Activated naive CD8-positive, alpha-beta T cell treated with anti-CD3 and anti-CD28 coated beads for 36 hours (primary cell): ENCODE measurements around the gene GLI3. TPM values are rescaled to one million over a fixed set of nuclear protein-coding genes. Genes with fewer than 3 reads are reported as not detected.

Experiments used
- DNase-seq: peaks from one replicate; pipeline ENCODE4 v3.0.0; 2021
- H3K27ac Mint-ChIP-seq: one replicate; pipeline ENCODE4 v1.8.0; 2022; ENCODE audit warnings: mild to moderate bottlenecking, moderate library complexity, mixed read lengths
- H3K27me3 Mint-ChIP-seq: one replicate; pipeline ENCODE4 v1.8.0; 2022; ENCODE audit warnings: mild to moderate bottlenecking, mixed read lengths
- H3K36me3 Mint-ChIP-seq: one replicate; pipeline ENCODE4 v1.8.0; 2021; ENCODE audit warnings: mild to moderate bottlenecking, mixed read lengths
- H3K4me1 Mint-ChIP-seq: one replicate; pipeline ENCODE4 v1.8.0; 2021; ENCODE audit warnings: mixed read lengths
- H3K4me3 Mint-ChIP-seq: one replicate; pipeline ENCODE4 v1.8.0; 2022; ENCODE audit warnings: mild to moderate bottlenecking, moderate library complexity, mixed read lengths
- H3K9me3 Mint-ChIP-seq: one replicate; pipeline ENCODE4 v1.8.0; 2022; ENCODE audit warnings: mixed read lengths
- total RNA-seq, 2 experiments: library from RNA; stranded (reverse); gene quantifications; one replicate each; pipeline ENCODE4 v1.2.3, GENCODE V29; 2021

GLI3 gene
- total RNA-seq, 2 experiments from 2014 or later = not detected

GRCh38 chr7:42071372-42072261 is 165.4 kb downstream of the GLI3 start:
- no peak overlapping the region for H3K27ac Mint-ChIP-seq
- DNase-seq = no peak
- H3K27me3 Mint-ChIP-seq = peaks cover 4% of the 10 kb centered on the region
- no peaks in the 10 kb centered on the region for H3K36me3 Mint-ChIP-seq
- H3K4me1 Mint-ChIP-seq = no peaks in the 10 kb centered on the region
- no peak overlapping the region for H3K4me3 Mint-ChIP-seq
- H3K9me3 Mint-ChIP-seq = no peaks in the 10 kb centered on the region

- H3K27me3 Mint-ChIP-seq = peaks cover 4% of the 10 kb centered on the region
- H3K4me3 Mint-ChIP-seq = no peak overlapping the region
- no peaks in the 10 kb centered on the region for H3K36me3 Mint-ChIP-seq
- DNase-seq = no peak
- no peaks in the 10 kb centered on the region for H3K4me1 Mint-ChIP-seq
- H3K27ac Mint-ChIP-seq = no peak overlapping the region
- H3K9me3 Mint-ChIP-seq = no peaks in the 10 kb centered on the region
Observed at GRCh38 chr7:42070068-42070467, 166.9 kb downstream of the GLI3 start.

DNA sequence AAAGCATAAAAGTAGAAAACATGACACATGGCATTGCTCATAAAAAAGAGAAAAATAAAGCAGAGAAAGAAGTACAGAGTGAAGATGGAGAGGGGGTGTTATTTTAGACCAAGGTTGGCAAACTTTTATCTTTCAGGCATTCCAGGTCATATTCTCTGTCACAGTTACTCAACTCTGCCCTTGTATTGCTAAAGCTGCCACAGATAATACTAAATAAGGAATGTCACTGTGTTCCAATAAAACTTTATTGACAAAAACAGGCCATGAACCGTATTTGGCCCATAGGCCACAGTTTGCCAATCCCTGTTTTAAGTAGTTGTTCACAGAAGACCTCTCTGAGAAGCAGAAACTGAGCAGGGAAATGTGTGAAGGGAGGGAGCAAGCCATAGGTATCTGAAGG is 167.4 kb downstream of the GLI3 start:
- no peaks in the 10 kb centered on the region for H3K9me3 Mint-ChIP-seq
- no peak overlapping the region for H3K4me3 Mint-ChIP-seq
- H3K36me3 Mint-ChIP-seq = no peaks in the 10 kb centered on the region
- H3K27me3 Mint-ChIP-seq = peaks cover 4% of the 10 kb centered on the region
- no peak for DNase-seq
- no peak overlapping the region for H3K27ac Mint-ChIP-seq
- H3K4me1 Mint-ChIP-seq = no peaks in the 10 kb centered on the region

DNA sequence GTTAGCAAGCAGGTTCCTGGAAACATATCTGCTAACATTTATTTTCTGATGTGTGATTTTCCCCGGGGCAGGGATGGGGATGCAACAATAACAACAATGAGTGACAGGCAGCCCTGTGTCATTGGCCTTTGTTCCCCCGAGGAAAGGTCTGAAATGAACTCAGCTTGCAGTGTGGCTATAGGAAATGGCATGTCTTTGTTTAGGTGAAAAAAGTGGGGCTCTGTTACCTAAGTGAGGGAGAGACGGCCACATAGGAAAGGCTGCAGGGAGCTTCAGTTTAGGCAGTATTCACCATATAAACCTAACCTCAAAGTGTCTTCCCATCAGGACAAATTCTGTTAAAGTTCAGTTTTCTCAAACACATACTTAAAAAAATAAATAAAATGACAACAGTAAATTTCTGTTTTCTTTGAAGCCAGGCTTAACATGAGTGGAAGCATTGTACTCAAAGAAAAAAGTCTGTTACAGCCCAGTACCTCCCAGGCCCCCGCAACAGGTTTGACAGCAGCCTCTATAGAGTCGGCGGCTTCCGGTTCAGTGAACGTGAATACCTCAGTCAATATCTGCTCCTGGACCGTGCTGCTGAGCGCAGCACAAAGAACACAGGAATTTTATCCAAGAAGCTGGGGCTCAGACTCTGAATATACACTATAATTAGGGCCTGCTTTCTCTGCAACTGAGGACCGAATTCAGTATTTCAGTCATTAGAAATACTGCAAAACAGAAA is 168.3 kb downstream of the GLI3 start:
- no peaks in the 10 kb centered on the region for H3K36me3 Mint-ChIP-seq
- peaks cover 4% of the 10 kb centered on the region for H3K27me3 Mint-ChIP-seq
- no peak overlapping the region for H3K27ac Mint-ChIP-seq
- H3K4me3 Mint-ChIP-seq = no peak overlapping the region
- H3K4me1 Mint-ChIP-seq = no peaks in the 10 kb centered on the region
- no peaks in the 10 kb centered on the region for H3K9me3 Mint-ChIP-seq
- DNase-seq = no peak

GRCh38 chr7:42065942-42066341 is 171.1 kb downstream of the GLI3 start:
- DNase-seq = no peak
- no peak overlapping the region for H3K4me3 Mint-ChIP-seq
- H3K36me3 Mint-ChIP-seq = no peaks in the 10 kb centered on the region
- no peaks in the 10 kb centered on the region for H3K4me1 Mint-ChIP-seq
- H3K9me3 Mint-ChIP-seq = no peaks in the 10 kb centered on the region
- no peak overlapping the region for H3K27ac Mint-ChIP-seq
- H3K27me3 Mint-ChIP-seq = peaks cover 4% of the 10 kb centered on the region

DNA sequence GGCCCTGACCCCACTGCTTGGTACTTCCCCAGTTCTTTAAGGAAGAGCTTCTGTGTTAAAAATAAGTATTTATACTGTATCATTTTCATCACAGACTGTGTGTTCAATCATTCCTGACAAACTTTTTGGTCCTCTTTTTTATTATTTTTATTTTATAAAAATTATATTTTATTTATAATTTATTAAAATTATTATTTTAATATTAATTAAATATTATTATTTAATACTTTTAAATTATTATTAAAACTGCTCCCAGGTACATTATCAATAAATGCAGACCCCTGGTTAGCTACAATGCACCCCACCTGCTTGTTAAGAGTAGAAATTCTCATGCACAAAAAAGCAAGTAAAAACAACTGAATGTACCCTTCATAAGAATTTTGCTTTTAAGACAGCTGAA is 172.0 kb downstream of the GLI3 start:
- no peaks in the 10 kb centered on the region for H3K4me1 Mint-ChIP-seq
- no peak overlapping the region for H3K4me3 Mint-ChIP-seq
- no peak overlapping the region for H3K27ac Mint-ChIP-seq
- peaks cover 4% of the 10 kb centered on the region for H3K27me3 Mint-ChIP-seq
- no peaks in the 10 kb centered on the region for H3K36me3 Mint-ChIP-seq
- no peak for DNase-seq
- H3K9me3 Mint-ChIP-seq = no peaks in the 10 kb centered on the region

DNA sequence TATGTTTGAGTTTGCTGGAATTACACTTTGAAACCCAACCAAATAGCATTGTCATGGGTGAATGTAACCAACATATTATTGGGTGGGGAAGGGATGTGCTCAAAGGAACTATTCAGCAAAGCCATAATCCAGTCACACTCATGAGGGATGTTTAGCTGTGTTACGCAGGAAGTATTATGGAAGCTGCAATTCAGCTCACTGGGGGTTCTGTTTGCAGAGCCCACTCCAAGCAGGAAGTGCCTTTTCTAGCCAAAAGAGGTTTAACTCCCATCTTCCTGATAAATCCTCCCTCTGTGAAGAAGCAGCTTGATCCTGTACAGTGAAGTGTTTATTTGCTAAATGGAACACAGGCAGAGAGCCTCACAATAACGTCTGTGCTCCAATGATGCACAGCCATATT is 172.5 kb downstream of the GLI3 start:
- no peak overlapping the region for H3K27ac Mint-ChIP-seq
- DNase-seq = no peak
- H3K36me3 Mint-ChIP-seq = no peaks in the 10 kb centered on the region
- no peaks in the 10 kb centered on the region for H3K4me1 Mint-ChIP-seq
- H3K27me3 Mint-ChIP-seq = peaks cover 4% of the 10 kb centered on the region
- no peak overlapping the region for H3K4me3 Mint-ChIP-seq
- no peaks in the 10 kb centered on the region for H3K9me3 Mint-ChIP-seq

DNA sequence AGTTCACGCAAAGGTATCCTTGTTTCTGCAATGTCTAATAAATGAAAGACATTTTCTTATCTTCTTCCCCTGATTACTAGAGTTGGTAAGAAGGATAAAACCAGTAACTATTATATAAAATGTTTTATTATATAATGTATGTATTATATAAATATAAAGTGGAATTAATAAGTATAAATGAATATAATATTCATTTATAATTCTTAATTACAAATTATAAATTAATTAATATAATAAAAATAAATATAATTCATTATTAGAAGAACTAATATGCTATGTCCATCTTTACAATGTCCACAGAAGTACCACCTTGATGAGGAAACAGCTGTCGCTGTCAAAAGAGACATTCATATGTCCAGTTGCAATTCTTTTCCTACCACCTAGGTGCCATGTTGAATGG is 177.7 kb downstream of the GLI3 start:
- no peaks in the 10 kb centered on the region for H3K9me3 Mint-ChIP-seq
- no peaks in the 10 kb centered on the region for H3K4me1 Mint-ChIP-seq
- no peak for DNase-seq
- no peaks in the 10 kb centered on the region for H3K27me3 Mint-ChIP-seq
- no peak overlapping the region for H3K4me3 Mint-ChIP-seq
- H3K27ac Mint-ChIP-seq = no peak overlapping the region
- no peaks in the 10 kb centered on the region for H3K36me3 Mint-ChIP-seq

GRCh38 chr7:42057331-42057730 is 179.7 kb downstream of the GLI3 start:
- Mint-ChIP-seq H3K27me3 (no peaks in the 10 kb centered on the region), H3K27ac (no peak overlapping the region), H3K4me3 (no peak overlapping the region), H3K4me1 (no peaks in the 10 kb centered on the region), H3K9me3 (no peaks in the 10 kb centered on the region), H3K36me3 (no peaks in the 10 kb centered on the region)
- DNase-seq = no peak

DNA sequence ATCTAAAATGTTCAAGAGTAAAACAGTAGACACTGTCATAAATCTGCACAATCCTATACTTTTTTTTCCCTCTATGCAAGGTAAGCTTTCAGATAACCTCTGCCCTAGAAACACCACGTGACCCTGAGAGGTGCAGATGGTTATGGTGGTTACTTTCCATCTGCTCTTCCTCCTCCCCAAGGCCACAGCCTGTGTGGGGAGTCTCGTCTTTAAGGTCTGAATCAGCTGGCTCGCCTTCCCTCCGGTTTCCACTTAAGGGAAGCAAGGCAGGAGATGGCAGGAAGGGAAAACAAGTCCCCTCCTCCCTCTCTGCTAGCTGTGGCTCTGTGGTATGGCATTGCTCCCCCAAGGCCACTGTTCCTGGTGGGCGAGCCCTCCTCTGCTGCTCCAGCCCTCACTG is 181.8 kb downstream of the GLI3 start:
- Mint-ChIP-seq H3K4me3 (no peak overlapping the region), H3K9me3 (no peaks in the 10 kb centered on the region), H3K36me3 (no peaks in the 10 kb centered on the region), H3K27me3 (no peaks in the 10 kb centered on the region), H3K4me1 (no peaks in the 10 kb centered on the region), H3K27ac (no peak overlapping the region)
- no peak for DNase-seq

DNA sequence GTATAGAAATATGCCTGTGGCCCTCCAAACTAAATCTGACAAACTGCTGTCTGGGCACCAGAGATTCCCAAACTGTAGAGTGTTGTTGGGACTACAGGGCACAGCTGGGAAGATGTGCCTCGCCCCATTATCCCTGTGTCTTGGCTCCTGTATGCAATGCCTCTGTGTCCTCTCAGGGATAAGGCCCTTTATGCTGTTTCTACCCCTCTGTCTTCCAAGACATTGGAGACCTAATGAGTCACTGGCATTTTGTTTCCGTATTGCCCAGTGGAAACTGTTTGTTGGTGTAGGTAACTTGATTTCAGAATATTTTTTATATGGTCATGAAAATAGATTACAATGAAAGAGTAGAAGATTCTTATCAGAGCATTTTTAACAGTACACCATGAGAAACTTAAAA is 183.2 kb downstream of the GLI3 start:
- Mint-ChIP-seq H3K27me3 (peaks cover 6% of the 10 kb centered on the region), H3K36me3 (no peaks in the 10 kb centered on the region)

DNA sequence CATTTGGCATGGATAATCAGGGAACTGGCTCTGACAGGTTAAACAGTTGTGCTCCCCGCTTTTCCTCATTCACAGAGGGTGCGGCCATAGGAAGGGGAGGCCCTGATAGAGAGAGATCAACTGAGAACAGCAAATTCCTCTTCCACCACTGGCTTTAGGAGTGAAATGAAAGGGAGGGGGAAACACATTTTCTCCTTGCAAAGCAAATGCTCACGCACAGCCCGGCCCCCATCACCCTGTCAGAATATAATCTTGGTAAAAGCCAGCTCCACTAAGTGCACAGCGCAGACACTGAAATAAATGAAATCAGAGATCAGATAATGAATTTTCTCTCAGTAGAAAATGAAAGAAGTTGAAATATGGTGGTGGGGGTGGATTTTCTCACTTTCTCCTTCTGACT is 187.2 kb downstream of the GLI3 start:
- H3K4me3 Mint-ChIP-seq = no peak overlapping the region
- no peaks in the 10 kb centered on the region for H3K4me1 Mint-ChIP-seq
- H3K36me3 Mint-ChIP-seq = no peaks in the 10 kb centered on the region
- no peaks in the 10 kb centered on the region for H3K9me3 Mint-ChIP-seq
- no peak overlapping the region for H3K27ac Mint-ChIP-seq
- DNase-seq = no peak
- peaks cover 10% of the 10 kb centered on the region for H3K27me3 Mint-ChIP-seq

More for the DNA sequence above, 183.2 kb downstream of the GLI3 start:
- no peak overlapping the region for H3K4me3 Mint-ChIP-seq
- DNase-seq = no peak
- no peaks in the 10 kb centered on the region for H3K4me1 Mint-ChIP-seq
- no peaks in the 10 kb centered on the region for H3K9me3 Mint-ChIP-seq
- H3K27ac Mint-ChIP-seq = no peak overlapping the region

- no peaks in the 10 kb centered on the region for H3K4me1 Mint-ChIP-seq
- no peaks in the 10 kb centered on the region for H3K9me3 Mint-ChIP-seq
- DNase-seq = no peak
- H3K27me3 Mint-ChIP-seq = peaks cover 18% of the 10 kb centered on the region
- H3K27ac Mint-ChIP-seq = no peak overlapping the region
- no peaks in the 10 kb centered on the region for H3K36me3 Mint-ChIP-seq
- no peak overlapping the region for H3K4me3 Mint-ChIP-seq
Observed at GRCh38 chr7:42046483-42046882, 190.5 kb downstream of the GLI3 start.

DNA sequence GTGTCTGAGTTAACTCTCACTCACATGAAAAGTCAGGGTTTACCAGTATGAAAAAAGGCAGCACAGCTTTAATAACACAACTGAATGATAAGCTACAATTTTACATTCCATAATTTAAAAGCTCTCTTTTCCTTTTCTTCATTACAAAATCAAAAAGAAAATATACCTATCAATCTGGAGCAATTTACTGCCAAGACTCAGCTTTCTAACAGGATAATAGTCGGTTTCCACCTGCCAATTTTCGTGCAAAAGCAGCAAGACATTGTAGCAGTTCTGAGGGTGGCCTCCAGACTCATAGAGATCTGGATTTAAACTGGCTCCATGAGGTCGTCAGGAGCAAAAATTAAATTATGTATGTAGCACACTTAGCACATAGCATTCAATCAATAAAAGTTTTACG is 191.0 kb downstream of the GLI3 start:
- Mint-ChIP-seq H3K4me3 (no peak overlapping the region), H3K4me1 (no peaks in the 10 kb centered on the region), H3K9me3 (no peaks in the 10 kb centered on the region), H3K27ac (no peak overlapping the region), H3K27me3 (peaks cover 22% of the 10 kb centered on the region), H3K36me3 (no peaks in the 10 kb centered on the region)
- no peak for DNase-seq

DNA sequence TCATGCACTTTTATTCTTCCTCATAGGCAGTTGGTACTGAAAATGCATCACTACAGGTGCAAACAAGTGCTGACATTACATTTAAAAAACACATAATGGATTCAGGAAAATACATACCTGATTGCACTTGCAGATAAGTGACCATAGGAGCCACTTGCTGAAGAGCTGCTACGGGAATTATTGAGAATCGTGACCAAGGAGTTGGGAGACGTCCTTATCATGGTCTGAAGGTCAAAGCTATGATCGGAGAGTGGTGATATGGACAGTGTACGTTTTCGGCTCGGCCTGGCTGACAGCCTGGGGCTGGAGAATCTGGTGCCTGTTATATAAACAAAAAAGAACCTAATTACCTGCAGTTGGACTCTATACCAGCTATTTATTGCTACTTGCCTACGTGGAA is 197.1 kb downstream of the GLI3 start:
- Mint-ChIP-seq H3K4me1 (no peaks in the 10 kb centered on the region), H3K27ac (no peak overlapping the region), H3K4me3 (no peak overlapping the region), H3K36me3 (no peaks in the 10 kb centered on the region), H3K27me3 (peaks cover 12% of the 10 kb centered on the region), H3K9me3 (no peaks in the 10 kb centered on the region)
- DNase-seq = no peak

DNA sequence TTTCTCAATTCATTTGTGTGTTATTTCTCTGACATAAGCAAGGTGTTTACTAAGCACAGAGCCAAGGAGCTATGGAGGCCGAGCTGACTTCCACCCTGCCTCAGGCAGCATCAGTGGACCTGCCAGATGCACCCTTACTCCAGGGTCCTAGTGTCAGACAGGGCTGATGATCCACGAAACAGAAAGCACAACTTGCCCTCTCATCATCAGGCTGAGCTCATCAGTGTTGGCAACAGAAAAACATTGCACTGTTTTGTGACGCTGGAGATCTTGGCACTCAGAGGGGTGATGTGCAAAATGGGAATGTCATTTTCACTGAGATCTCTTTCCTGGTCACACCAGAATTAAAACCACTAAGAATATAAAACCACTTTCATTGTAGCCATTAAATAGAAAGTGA is 201.8 kb downstream of the GLI3 start:
- Mint-ChIP-seq H3K36me3 (no peaks in the 10 kb centered on the region), H3K4me3 (no peak overlapping the region), H3K9me3 (no peaks in the 10 kb centered on the region), H3K27ac (no peak overlapping the region), H3K4me1 (no peaks in the 10 kb centered on the region), H3K27me3 (no peaks in the 10 kb centered on the region)
- no peak for DNase-seq
